Neuron (in vitro differentiated cells): ENCODE data around the gene XPA.

Experiments
- H2AFZ ChIP-seq: one replicate; pipeline ENCODE4 v1.6.1; 2013; ENCODE audit warnings: low read depth, mild to moderate bottlenecking, inconsistent platforms, low read length, moderate library complexity
- H3K27me3 ChIP-seq: one replicate; pipeline ENCODE4 v1.6.1; 2013; ENCODE audit warnings: low read length; ENCODE audit not compliant: insufficient read depth
- H3K36me3 ChIP-seq: one replicate; pipeline ENCODE4 v1.6.1; 2013; ENCODE audit warnings: low read length; ENCODE audit not compliant: insufficient read depth
- H3K4me1 ChIP-seq: one replicate; pipeline ENCODE4 v1.6.1; 2013; ENCODE audit warnings: low read length; ENCODE audit not compliant: insufficient read depth
- H3K4me3 ChIP-seq: 2 replicates; pipeline ENCODE4 v1.5.1; 2013; ENCODE audit warnings: mild to moderate bottlenecking, low read length, moderate library complexity
- H3K9me3 ChIP-seq: one replicate; pipeline ENCODE4 v1.6.1; 2013; ENCODE audit warnings: low read length

XPA gene

GRCh38 chr9:97660847-97661246 lies 36.3 kb downstream of the XPA start:
- H3K4me3 ChIP-seq: no peak overlapping the region
- H3K9me3 ChIP-seq: no peaks in the 10 kb centered on the region
- H3K27me3 ChIP-seq: no peaks in the 10 kb centered on the region
- no peaks in the 10 kb centered on the region for H3K4me1 ChIP-seq
- peaks cover 86% of the 10 kb centered on the region for H3K36me3 ChIP-seq
- H2AFZ ChIP-seq: no peak overlapping the region

- no peaks in the 10 kb centered on the region for H3K4me1 ChIP-seq
- no peak overlapping the region for H3K4me3 ChIP-seq
- no peaks in the 10 kb centered on the region for H3K27me3 ChIP-seq
- H3K9me3 ChIP-seq: no peaks in the 10 kb centered on the region
- H3K36me3 ChIP-seq: peaks cover 86% of the 10 kb centered on the region
- no peak overlapping the region for H2AFZ ChIP-seq
Observed at GRCh38 chr9:97660340-97660739, 36.8 kb downstream of the XPA start.

GRCh38 chr9:97659771-97660170 lies 37.4 kb downstream of the XPA start:
- peaks cover 86% of the 10 kb centered on the region for H3K36me3 ChIP-seq
- H3K9me3 ChIP-seq: no peaks in the 10 kb centered on the region
- no peaks in the 10 kb centered on the region for H3K4me1 ChIP-seq
- H3K27me3 ChIP-seq: no peaks in the 10 kb centered on the region
- no peak overlapping the region for H3K4me3 ChIP-seq
- no peak overlapping the region for H2AFZ ChIP-seq

- Histone ChIP-seq H2AFZ (no peak overlapping the region), H3K4me3 (no peak overlapping the region), H3K36me3 (peaks cover 86% of the 10 kb centered on the region), H3K9me3 (no peaks in the 10 kb centered on the region), H3K27me3 (no peaks in the 10 kb centered on the region), H3K4me1 (no peaks in the 10 kb centered on the region)
Observed at GRCh38 chr9:97658707-97659106, 38.4 kb downstream of the XPA start.

GRCh38 chr9:97651646-97652045 lies 45.5 kb downstream of the XPA start:
- peaks cover 88% of the 10 kb centered on the region for H3K36me3 ChIP-seq
- no peaks in the 10 kb centered on the region for H3K27me3 ChIP-seq
- H3K9me3 ChIP-seq: no peaks in the 10 kb centered on the region
- H2AFZ ChIP-seq: no peak overlapping the region
- H3K4me1 ChIP-seq: no peaks in the 10 kb centered on the region
- no peak overlapping the region for H3K4me3 ChIP-seq

- Histone ChIP-seq H3K4me3 (no peak overlapping the region), H2AFZ (no peak overlapping the region), H3K36me3 (peaks cover 85% of the 10 kb centered on the region), H3K4me1 (no peaks in the 10 kb centered on the region), H3K27me3 (no peaks in the 10 kb centered on the region), H3K9me3 (no peaks in the 10 kb centered on the region)
Observed at GRCh38 chr9:97647996-97648395, 49.1 kb downstream of the XPA start.

GRCh38 chr9:97645720-97646119 lies 51.4 kb downstream of the XPA start:
- Histone ChIP-seq H3K36me3 (peaks cover 81% of the 10 kb centered on the region), H3K4me3 (no peak overlapping the region), H3K4me1 (no peaks in the 10 kb centered on the region), H3K27me3 (no peaks in the 10 kb centered on the region), H3K9me3 (no peaks in the 10 kb centered on the region), H2AFZ (no peak overlapping the region)

- no peaks in the 10 kb centered on the region for H3K27me3 ChIP-seq
- no peak overlapping the region for H2AFZ ChIP-seq
- peaks cover 15% of the 10 kb centered on the region for H3K4me1 ChIP-seq
- H3K36me3 ChIP-seq: peaks cover 38% of the 10 kb centered on the region
- no peak overlapping the region for H3K4me3 ChIP-seq
- H3K9me3 ChIP-seq: no peaks in the 10 kb centered on the region
Observed at GRCh38 chr9:97640325-97640724, 56.8 kb downstream of the XPA start.

GRCh38 chr9:97638666-97639065 lies 58.5 kb downstream of the XPA start:
- peaks cover 23% of the 10 kb centered on the region for H3K36me3 ChIP-seq
- no peak overlapping the region for H3K4me3 ChIP-seq
- H3K4me1 ChIP-seq: peaks cover 22% of the 10 kb centered on the region

GRCh38 chr9:97636903-97637302 lies 60.2 kb downstream of the XPA start:
- Histone ChIP-seq H3K27me3 (no peaks in the 10 kb centered on the region), H3K9me3 (no peaks in the 10 kb centered on the region), H3K4me3 (no peak overlapping the region), H3K4me1 (peaks cover 24% of the 10 kb centered on the region), H2AFZ (no peak overlapping the region), H3K36me3 (peaks cover 7% of the 10 kb centered on the region)

More at GRCh38 chr9:97638666-97639065, 58.5 kb downstream of the XPA start:
- Histone ChIP-seq H3K27me3 (no peaks in the 10 kb centered on the region), H3K9me3 (no peaks in the 10 kb centered on the region), H2AFZ (no peak overlapping the region)

GRCh38 chr9:97635026-97635425 lies 62.1 kb downstream of the XPA start:
- Histone ChIP-seq H3K36me3 (no peaks in the 10 kb centered on the region), H3K4me1 (peaks cover 29% of the 10 kb centered on the region), H2AFZ (no peak overlapping the region), H3K4me3 (peak overlapping the region; percentile 92), H3K9me3 (no peaks in the 10 kb centered on the region), H3K27me3 (no peaks in the 10 kb centered on the region)

GRCh38 chr9:97633859-97634490 lies 63.2 kb downstream of the XPA start:
- Histone ChIP-seq H3K9me3 (no peaks in the 10 kb centered on the region), H3K36me3 (no peaks in the 10 kb centered on the region), H3K4me1 (peaks cover 29% of the 10 kb centered on the region), H3K4me3 (peak overlapping the region; percentile 92), H3K27me3 (no peaks in the 10 kb centered on the region), H2AFZ (peak overlapping the region; percentile 60)

- Histone ChIP-seq H3K36me3 (no peaks in the 10 kb centered on the region), H2AFZ (peak within 1 kb of the TSS; percentile 60), H3K4me1 (peaks cover 23% of the 10 kb centered on the region), H3K9me3 (no peaks in the 10 kb centered on the region), H3K27me3 (no peaks in the 10 kb centered on the region), H3K4me3 (peak within 1 kb of the TSS; percentile 92)
Observed at GRCh38 chr9:97632985-97633858, 63.9 kb downstream of the XPA start, which contains the start of the genes NCBP1 and TSTD2. TSS of gene NCBP1 (plus strand) at chr9:97633821. CDS start at chr9:97633882, 61 bp downstream. TSS of gene TSTD2 (minus strand) at chr9:97633368. CDS start at chr9:97627562, 5,806 bp downstream.
